Epithelial cell of proximal tubule (primary cell): ENCODE data around the gene HES2. TPM values are rescaled to one million over a fixed set of nuclear protein-coding genes. Genes with fewer than 3 reads are reported as not detected.
A peak's percentile ranks its signal among the peaks of the same experiment; 100 is the strongest.

ENCODE experiments used
- DNase-seq: peaks from one replicate; pipeline ENCODE4 v3.0.0-alpha.2; 2011; ENCODE audit warnings: low read depth
- H3K4me3 ChIP-seq: 2 replicates; pipeline ENCODE4 v1.5.1; 2011; ENCODE audit warnings: low read depth, mild to moderate bottlenecking, low read length
- total RNA-seq: library from RNA; depleted of rRNA; stranded (reverse); fragments of >200 nt; gene quantifications from 2 replicates; pipeline ENCODE4 v1.2.3, GENCODE V29; 2015
- TF ChIP-seq, protein P1 (sequence below): conservative IDR thresholded peaks from 2 replicates; pipeline ENCODE4 v1.5.1; 2012; ENCODE audit warnings: low read depth, mild to moderate bottlenecking, low read length

Gene HES2
- total RNA-seq, 1 donor from 2014 or later = 6.2 TPM

DNA sequence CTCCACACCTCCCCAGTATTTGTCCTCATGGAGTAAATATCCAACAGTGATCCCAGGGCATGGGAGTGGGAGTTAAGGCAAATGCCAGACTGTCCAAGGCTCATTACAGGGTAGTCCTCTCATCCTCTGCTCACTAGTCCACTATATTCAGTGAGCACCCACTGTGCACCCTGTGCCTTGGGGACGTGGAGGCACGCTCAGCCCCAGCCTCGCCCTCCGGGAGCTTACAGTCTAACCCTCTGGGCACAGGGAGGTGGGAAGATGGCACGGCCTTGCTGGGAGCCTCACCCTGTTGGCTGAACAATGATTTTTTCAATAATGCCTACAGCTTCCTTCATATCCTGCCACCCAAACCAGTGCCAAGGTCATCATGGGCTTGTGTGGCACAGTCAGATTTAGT, 2.8 kb downstream of the HES2 start:
- TF ChIP-seq, protein P1, sequence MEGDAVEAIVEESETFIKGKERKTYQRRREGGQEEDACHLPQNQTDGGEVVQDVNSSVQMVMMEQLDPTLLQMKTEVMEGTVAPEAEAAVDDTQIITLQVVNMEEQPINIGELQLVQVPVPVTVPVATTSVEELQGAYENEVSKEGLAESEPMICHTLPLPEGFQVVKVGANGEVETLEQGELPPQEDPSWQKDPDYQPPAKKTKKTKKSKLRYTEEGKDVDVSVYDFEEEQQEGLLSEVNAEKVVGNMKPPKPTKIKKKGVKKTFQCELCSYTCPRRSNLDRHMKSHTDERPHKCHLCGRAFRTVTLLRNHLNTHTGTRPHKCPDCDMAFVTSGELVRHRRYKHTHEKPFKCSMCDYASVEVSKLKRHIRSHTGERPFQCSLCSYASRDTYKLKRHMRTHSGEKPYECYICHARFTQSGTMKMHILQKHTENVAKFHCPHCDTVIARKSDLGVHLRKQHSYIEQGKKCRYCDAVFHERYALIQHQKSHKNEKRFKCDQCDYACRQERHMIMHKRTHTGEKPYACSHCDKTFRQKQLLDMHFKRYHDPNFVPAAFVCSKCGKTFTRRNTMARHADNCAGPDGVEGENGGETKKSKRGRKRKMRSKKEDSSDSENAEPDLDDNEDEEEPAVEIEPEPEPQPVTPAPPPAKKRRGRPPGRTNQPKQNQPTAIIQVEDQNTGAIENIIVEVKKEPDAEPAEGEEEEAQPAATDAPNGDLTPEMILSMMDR = no peak
- no peak overlapping the region for H3K4me3 ChIP-seq
- no peak for DNase-seq

DNA sequence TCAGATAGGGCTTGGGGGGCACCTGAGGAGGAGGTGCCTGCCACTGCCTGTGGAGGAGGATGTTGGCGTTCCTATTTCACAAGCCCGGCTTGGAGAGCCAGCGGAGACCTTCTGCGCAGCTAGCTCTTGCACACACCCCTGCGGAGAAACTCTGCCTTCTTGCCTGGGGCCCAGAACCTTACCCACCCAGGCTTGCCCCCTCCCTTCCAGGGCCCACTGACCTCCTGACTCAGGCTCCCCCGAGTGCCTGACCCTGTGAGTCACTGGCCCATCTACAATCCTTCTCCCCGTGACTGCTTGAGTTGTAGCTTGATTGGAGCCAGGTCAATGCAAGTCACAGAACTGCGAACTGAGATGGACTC, 3.4 kb downstream of the HES2 start:
- no peak overlapping the region for H3K4me3 ChIP-seq
- no peak for DNase-seq
- TF ChIP-seq, protein P1 = no peak

DNA sequence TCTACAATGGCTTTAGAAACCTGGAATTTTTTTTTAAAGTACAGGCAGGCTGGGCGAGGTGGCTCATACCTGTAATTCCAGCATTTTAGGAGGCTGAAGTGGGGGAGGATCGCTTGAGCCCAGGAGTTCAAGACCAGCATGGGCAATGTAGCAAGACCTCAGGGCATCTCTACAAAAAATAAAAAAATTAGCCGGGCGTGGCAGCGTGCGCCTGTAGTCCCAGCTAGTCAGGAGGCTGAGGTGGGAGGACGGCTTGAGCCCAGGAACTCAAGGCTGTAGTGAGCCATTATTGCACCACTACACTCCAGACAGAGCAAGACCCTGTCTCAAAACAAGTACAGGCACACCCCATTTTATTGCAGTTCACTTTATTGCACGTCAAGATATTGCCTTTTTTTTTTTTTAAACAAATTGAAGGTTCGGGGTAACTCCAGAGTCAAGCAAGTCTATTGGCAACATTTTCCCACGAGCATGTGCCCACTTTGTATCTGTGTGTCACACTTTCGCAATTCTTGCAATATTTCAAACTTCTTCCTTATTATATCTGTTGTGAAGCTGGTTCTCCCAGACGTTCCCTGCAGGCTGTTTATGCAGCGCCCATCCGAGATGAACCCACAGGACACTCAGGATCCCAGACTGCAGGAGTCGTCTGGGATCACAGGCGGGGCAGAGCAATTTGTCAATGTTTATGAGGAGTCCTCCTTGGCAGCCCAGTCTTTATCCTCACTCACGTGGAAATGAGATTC, 4.7 kb downstream of the HES2 start:
- no peak for DNase-seq
- H3K4me3 ChIP-seq = peak overlapping the region; percentile 37
- TF ChIP-seq, protein P1 = no peak

DNA sequence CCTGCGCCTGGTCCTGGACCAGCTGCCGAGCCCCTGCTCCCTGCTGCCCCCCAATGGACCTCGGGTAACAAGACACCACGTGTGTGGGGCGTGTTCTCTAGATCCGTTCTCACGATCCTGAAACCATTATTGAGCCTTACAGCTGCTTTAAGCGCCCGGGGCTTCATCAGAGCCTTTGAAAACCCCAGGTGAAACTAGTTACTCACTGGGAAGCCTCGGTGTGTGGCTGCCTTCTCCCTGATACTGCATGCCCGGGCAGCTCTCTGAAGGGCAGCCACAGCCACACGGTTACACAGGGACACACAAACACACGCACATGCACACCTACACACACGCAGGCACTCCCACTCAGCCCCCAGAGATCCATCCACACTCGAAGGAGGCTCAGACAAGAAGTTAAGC, 5.3 kb downstream of the HES2 start:
- no peak for DNase-seq
- TF ChIP-seq, protein P1 = peak; percentile 76
- peak overlapping the region; percentile 37 for H3K4me3 ChIP-seq

GRCh38 chr1:6412896-6413295, 6.8 kb downstream of the HES2 start:
- DNase-seq = no peak
- TF ChIP-seq, protein P1 = no peak
- H3K4me3 ChIP-seq = no peak overlapping the region

- H3K4me3 ChIP-seq = no peak overlapping the region
- no peak for DNase-seq
- TF ChIP-seq, protein P1 = no peak
Measured at GRCh38 chr1:6410248-6410893, 9.3 kb downstream of the HES2 start.

GRCh38 chr1:6409733-6410132, 10.0 kb downstream of the HES2 start:
- no peak for DNase-seq
- TF ChIP-seq, protein P1 = no peak
- no peak overlapping the region for H3K4me3 ChIP-seq
